ENCODE results near the gene KIRREL3. TPM values are rescaled to one million over a fixed set of nuclear protein-coding genes. Genes with fewer than 3 reads are reported as not detected.

KIRREL3 gene
- total and polyA plus RNA-seq, 2 of the 8 experiments (the other 6 are each of a cell fraction or from before 2014, with no cell fraction given): 0.29 to 0.32 TPM

GRCh38 chr11:126438272-126438671 is 562.3 kb downstream of the KIRREL3 start:
- Histone ChIP-seq H4K91ac (replicated peaks; ENCODE audit: insufficient read length, low read length) (no peak overlapping the region), H3K4me2 (ENCODE audit: insufficient read depth in 1 of 2, low read depth in 2 of 2, low read length in 2 of 2) (no peak overlapping the region), H3K36me3 (ENCODE audit: control insufficient read depth in 2 of 4, insufficient read depth in 4 of 4, low read length in 3 of 4) (no peaks in the 10 kb centered on the region), H2BK120ac (replicated peaks; ENCODE audit: low read depth, low read length) (no peak overlapping the region), H4K8ac (ENCODE audit: extremely low read depth, insufficient read depth, low read length) (no peak overlapping the region), H3K27ac (ENCODE audit: low read depth, low read length) (no peak overlapping the region), H3K4me3 (ENCODE audit: extremely low read depth in 1 of 4, insufficient read depth in 2 of 4, low read depth in 3 of 4, low read length in 4 of 4) (no peak overlapping the region), H2BK15ac (ENCODE audit: low read length) (no peak overlapping the region), H3K23ac (ENCODE audit: insufficient read length) (no peak overlapping the region), H3K9me3 (ENCODE audit: insufficient read depth in 2 of 2, low read depth in 1 of 2, low read length in 1 of 2) (no peaks in the 10 kb centered on the region), H3K18ac (ENCODE audit: extremely low read depth, low read length) (no peak overlapping the region), H3K9ac (replicated peaks in 1 of 4; ENCODE audit: extremely low read depth in 1 of 4, low read depth in 3 of 4, low read length in 3 of 4) (no peak overlapping the region), H3K4me1 (replicated peaks in 1 of 4; ENCODE audit: control insufficient read depth in 3 of 4, insufficient read depth in 4 of 4, low read length in 3 of 4) (peaks cover 8 to 22% (median 16%) of the 10 kb centered on the region in 4 experiments; a peak in 6 of 7 replicates), H3K27me3 (replicated peaks in 1 of 4; ENCODE audit: control insufficient read depth in 3 of 4, extremely low read depth in 1 of 4, insufficient read depth in 3 of 4, low read length in 3 of 4) (no peaks in the 10 kb centered on the region), H3K79me1 (ENCODE audit: low read depth, low read length) (peaks cover 2% of the 10 kb centered on the region; the same call in 1 of the 2 replicates), H2AK5ac (ENCODE audit: low read depth, low read length) (no peak overlapping the region), H3K14ac (ENCODE audit: insufficient read length) (no peak overlapping the region), H4K20me1 (replicated peaks in 1 of 2; ENCODE audit: control insufficient read depth in 1 of 2, insufficient read depth in 2 of 2, low read length in 2 of 2) (peaks cover 0 to 5% of the 10 kb centered on the region in 2 experiments), H2AFZ (ENCODE audit: low read length) (no peak overlapping the region), H4K5ac (ENCODE audit: insufficient read length, low read depth, low read length) (no peak overlapping the region), H3K4ac (replicated peaks; ENCODE audit: insufficient read length, low read depth, low read length) (no peak overlapping the region), H3K79me2 (ENCODE audit: control insufficient read depth in 1 of 2, insufficient read depth in 2 of 2, low read length in 2 of 2) (no peaks in the 10 kb centered on the region; a peak in 1 of 4 replicates), H2BK20ac (ENCODE audit: low read length) (no peak overlapping the region), H3K56ac (replicated peaks; ENCODE audit: insufficient read length, low read depth, low read length) (no peak overlapping the region), H2BK12ac (ENCODE audit: low read depth, low read length) (no peak overlapping the region), H2BK5ac (ENCODE audit: low read depth, low read length) (no peak overlapping the region), H3K23me2 (ENCODE audit: low read depth, low read length) (0 out of 2 replicates have a peak, but pooled peaks cover 3% of the 10 kb centered on the region)
- DNase-seq (ENCODE audit: low read depth in 1 of 2, low spot score in 2 of 2) (no peak), FAIRE-seq (no peak)
- 84% methylated on average over 9 of the region's 9 CpGs; no CpG with 5 or more reads in 1 of the 2 experiments for WGBS, 2 experiments (ENCODE audit: extremely low coverage in 1 of 2, insufficient coverage in 1 of 2, insufficient read length in 1 of 2, insufficient replicate concordance in 2 of 2, low coverage in 1 of 2, low lambda C conversion rate in 2 of 2, missing lambda C conversion rate in 1 of 2)
- POLR2A ChIA-PET (ENCODE audit: partially characterized antibody): interaction anchor here (1.5 kb wide), 1 partner anchor 41 kb away, joined by 3 read pairs; no protein-coding TSS in a partner anchor
- CTCF ChIA-PET (ENCODE audit: partially characterized antibody): no interaction called here
- TF ChIP-seq SIN3A (conservative IDR thresholded peaks at IDR 0.05 in 1 of 2, IDR thresholded peaks at IDR 0.05 in 1 of 2; ENCODE audit: low read depth in 1 of 2, low read length in 2 of 2): no peak
- no peak for TF ChIP-seq CREB1 (IDR thresholded peaks at IDR 0.05)
- no peak for TF ChIP-seq CHD1 (IDR thresholded peaks at IDR 0.05; ENCODE audit: low read depth, low read length)
- no peak for TF ChIP-seq POU5F1 (IDR thresholded peaks at IDR 0.05; ENCODE audit: low read depth, low read length)
- no peak for TF ChIP-seq SUZ12 (IDR thresholded peaks at IDR 0.05; ENCODE audit: low read length)

Measured in H1 (cell line).